SU-DHL-6 (cell line): ENCODE measurements around the gene RBCK1.
"Not testable (repeated sequence)": the region's sequence is repeated elsewhere in the genome, so short reads cannot be mapped to it uniquely, and the experiment has no call there.

Source experiments
- H2AFZ ChIP-seq: fragments of 200-600 bp; sonication (generic); 2 replicates; pipeline ENCODE4 v1.6.1; 2014; ENCODE audit warnings: low read depth, mild to moderate bottlenecking, moderate library complexity, mixed read lengths, antibody characterized with exemption, low read length; ENCODE audit not compliant: severe bottlenecking
- H3F3A ChIP-seq: fragments of 200-600 bp; shearing (Covaris generic); 2 replicates; pipeline ENCODE4 v1.6.0; 2016; ENCODE audit warnings: antibody characterized with exemption, mild to moderate bottlenecking; ENCODE audit not compliant: insufficient read depth
- H3K27ac ChIP-seq: fragments of 200-600 bp; sonication (generic); 2 replicates; pipeline ENCODE4 v1.5.1; 2016; ENCODE audit warnings: low read depth, mild to moderate bottlenecking, low read length, moderate library complexity, mixed read lengths
- H3K27me3 ChIP-seq: fragments of 200-600 bp; sonication (generic), shearing (Covaris generic); 2 replicates; pipeline ENCODE4 v1.6.0; 2014; ENCODE audit warnings: mild to moderate bottlenecking, low read length
- H3K36me3 ChIP-seq: fragments of 200-600 bp; sonication (generic); 2 replicates; pipeline ENCODE4 v1.6.1; 2014; ENCODE audit warnings: mild to moderate bottlenecking, low read length, mixed read lengths
- H3K4me2 ChIP-seq: fragments of 300-600, 200-600 bp; shearing (Covaris generic), sonication (generic); 2 replicates; pipeline ENCODE4 v1.6.0; 2014; ENCODE audit warnings: low read length, low read depth, mild to moderate bottlenecking; ENCODE audit not compliant: poor library complexity, severe bottlenecking
- H3K4me3 ChIP-seq: fragments of 200-600 bp; sonication (generic); 2 replicates; pipeline ENCODE4 v1.5.1; 2014; ENCODE audit warnings: antibody characterized with exemption, low read length, mild to moderate bottlenecking, mixed read lengths; ENCODE audit not compliant: insufficient read depth, poor library complexity, severe bottlenecking
- H3K79me2 ChIP-seq: fragments of 200-600 bp; sonication (generic); 2 replicates; pipeline ENCODE4 v1.6.1; 2014; ENCODE audit warnings: mild to moderate bottlenecking, low read length, moderate library complexity; ENCODE audit not compliant: insufficient read depth
- H3K9ac ChIP-seq: fragments of 200-600 bp; sonication (generic); 2 replicates; pipeline ENCODE4 v1.7.0; 2014; ENCODE audit warnings: mild to moderate bottlenecking, low read length
- H3K9me2 ChIP-seq: fragments of 200-600 bp; sonication (generic); replicated peaks from 2 replicates; pipeline ENCODE4 v1.6.1; 2014; ENCODE audit warnings: low read length; ENCODE audit not compliant: insufficient read depth
- H3K9me3 ChIP-seq: fragments of 200-600 bp; sonication (generic); 2 replicates; pipeline ENCODE4 v1.6.1; 2014; ENCODE audit warnings: low read length, mixed read lengths; ENCODE audit not compliant: insufficient read depth
- H4K20me1 ChIP-seq: fragments of 200-600 bp; sonication (generic); 2 replicates; pipeline ENCODE4 v1.6.1; 2014; ENCODE audit warnings: low read depth, mild to moderate bottlenecking, antibody characterized with exemption, low read length, moderate library complexity, mixed read lengths
- CTCF ChIP-seq: fragments of 200-600 bp; sonication (generic); IDR thresholded peaks from one replicate; pipeline ENCODE4 v1.5.1; 2017; ENCODE audit warnings: antibody characterized with exemption, mild to moderate bottlenecking, low read length, moderate library complexity; ENCODE audit not compliant: insufficient read depth, poor library complexity, severe bottlenecking
- EZH2phosphoT487 ChIP-seq: fragments of 200-600 bp; sonication (generic), shearing (Covaris generic); conservative IDR thresholded peaks from 2 replicates; pipeline ENCODE4 v1.6.1; 2018; ENCODE audit warnings: mild to moderate bottlenecking, antibody characterized with exemption, low read length, moderate library complexity, mixed read lengths

Gene RBCK1

GRCh38 chr20:391041-391711, 16.9 kb upstream of the RBCK1 start:
- Histone ChIP-seq H3K9me2 (no peaks in the 10 kb centered on the region), H3K4me2 (no peak overlapping the region), H2AFZ (no peak overlapping the region), H3K9me3 (no peaks in the 10 kb centered on the region), H3K36me3 (no peaks in the 10 kb centered on the region), H4K20me1 (no peaks in the 10 kb centered on the region), H3F3A (no peaks in the 10 kb centered on the region), H3K79me2 (no peaks in the 10 kb centered on the region), H3K4me3 (no peak overlapping the region), H3K27ac (no peak overlapping the region), H3K9ac (no peak overlapping the region), H3K27me3 (no peaks in the 10 kb centered on the region)
- TF ChIP-seq EZH2phosphoT487 = no peak
- TF ChIP-seq CTCF = no peak

GRCh38 chr20:393296-393695, 14.8 kb upstream of the RBCK1 start:
- not testable (repeated sequence) for H3K9ac ChIP-seq, H2AFZ ChIP-seq, H3K4me3 ChIP-seq, H3K4me2 ChIP-seq, H3K9me3 ChIP-seq, H3K27ac ChIP-seq, H3K79me2 ChIP-seq, H3K9me2 ChIP-seq, H3F3A ChIP-seq, H4K20me1 ChIP-seq, H3K27me3 ChIP-seq, H3K36me3 ChIP-seq

GRCh38 chr20:396252-396618, 11.9 kb upstream of the RBCK1 start:
- no peaks in the 10 kb centered on the region for H4K20me1 ChIP-seq
- TF ChIP-seq EZH2phosphoT487 = no peak
- no peak for TF ChIP-seq CTCF
- H3K9ac ChIP-seq = no peak overlapping the region

GRCh38 chr20:396619-397431, 11.3 kb upstream of the RBCK1 start:
- H3K79me2 ChIP-seq = no peaks in the 10 kb centered on the region
- H3F3A ChIP-seq = no peaks in the 10 kb centered on the region
- no peak overlapping the region for H3K27ac ChIP-seq
- no peak overlapping the region for H3K4me2 ChIP-seq
- no peak overlapping the region for H3K9ac ChIP-seq
- H2AFZ ChIP-seq = no peak overlapping the region
- no peaks in the 10 kb centered on the region for H4K20me1 ChIP-seq
- TF ChIP-seq CTCF = no peak
- no peak for TF ChIP-seq EZH2phosphoT487
- no peaks in the 10 kb centered on the region for H3K9me2 ChIP-seq
- no peak overlapping the region for H3K4me3 ChIP-seq
- H3K9me3 ChIP-seq = no peaks in the 10 kb centered on the region
- no peaks in the 10 kb centered on the region for H3K27me3 ChIP-seq
- H3K36me3 ChIP-seq = no peaks in the 10 kb centered on the region

More at GRCh38 chr20:396252-396618, 11.9 kb upstream of the RBCK1 start:
- Histone ChIP-seq H2AFZ (no peak overlapping the region), H3K36me3 (no peaks in the 10 kb centered on the region), H3K4me3 (no peak overlapping the region), H3K79me2 (no peaks in the 10 kb centered on the region), H3K9me2 (no peaks in the 10 kb centered on the region), H3K27ac (no peak overlapping the region), H3K9me3 (no peaks in the 10 kb centered on the region), H3K27me3 (no peaks in the 10 kb centered on the region), H3K4me2 (no peak overlapping the region), H3F3A (no peaks in the 10 kb centered on the region)
